NB4 (cell line): ENCODE data around the gene PRSS37.
"Not testable (repeated sequence)": the region's sequence is repeated elsewhere in the genome, so short reads cannot be mapped to it uniquely, and the experiment has no call there.

Experiments
- DNase-seq: peaks from one replicate; pipeline ENCODE4 v3.0.0; 2010; ENCODE audit warnings: low read depth
- H3K4me3 ChIP-seq: one replicate; pipeline ENCODE4 v1.5.1; 2011; ENCODE audit warnings: mild to moderate bottlenecking, low read depth, low read length, moderate library complexity
- MYC ChIP-seq: IDR thresholded peaks from 2 replicates; pipeline ENCODE4 v1.6.1; 2011; ENCODE audit warnings: low read depth, low read length
- POLR2A ChIP-seq: IDR thresholded peaks from 2 replicates; pipeline ENCODE4 v1.6.1; 2011; ENCODE audit warnings: mild to moderate bottlenecking; ENCODE audit not compliant: insufficient read length; ENCODE audit errors: extremely low read depth
- TF ChIP-seq, protein P1 (sequence below): IDR thresholded peaks from 2 replicates; pipeline ENCODE4 v1.6.1; 2011; ENCODE audit warnings: low read depth, low read length
- TF ChIP-seq, protein P2 (sequence below): IDR thresholded peaks from one replicate; pipeline ENCODE4 v1.5.1; 2012; ENCODE audit warnings: low read depth, low read length

PRSS37 gene

GRCh38 chr7:141837683-141838082 lies 3.6 kb downstream of the PRSS37 start:
- TF ChIP-seq, protein P1, sequence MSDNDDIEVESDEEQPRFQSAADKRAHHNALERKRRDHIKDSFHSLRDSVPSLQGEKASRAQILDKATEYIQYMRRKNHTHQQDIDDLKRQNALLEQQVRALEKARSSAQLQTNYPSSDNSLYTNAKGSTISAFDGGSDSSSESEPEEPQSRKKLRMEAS: no peak
- TF ChIP-seq, protein P2, sequence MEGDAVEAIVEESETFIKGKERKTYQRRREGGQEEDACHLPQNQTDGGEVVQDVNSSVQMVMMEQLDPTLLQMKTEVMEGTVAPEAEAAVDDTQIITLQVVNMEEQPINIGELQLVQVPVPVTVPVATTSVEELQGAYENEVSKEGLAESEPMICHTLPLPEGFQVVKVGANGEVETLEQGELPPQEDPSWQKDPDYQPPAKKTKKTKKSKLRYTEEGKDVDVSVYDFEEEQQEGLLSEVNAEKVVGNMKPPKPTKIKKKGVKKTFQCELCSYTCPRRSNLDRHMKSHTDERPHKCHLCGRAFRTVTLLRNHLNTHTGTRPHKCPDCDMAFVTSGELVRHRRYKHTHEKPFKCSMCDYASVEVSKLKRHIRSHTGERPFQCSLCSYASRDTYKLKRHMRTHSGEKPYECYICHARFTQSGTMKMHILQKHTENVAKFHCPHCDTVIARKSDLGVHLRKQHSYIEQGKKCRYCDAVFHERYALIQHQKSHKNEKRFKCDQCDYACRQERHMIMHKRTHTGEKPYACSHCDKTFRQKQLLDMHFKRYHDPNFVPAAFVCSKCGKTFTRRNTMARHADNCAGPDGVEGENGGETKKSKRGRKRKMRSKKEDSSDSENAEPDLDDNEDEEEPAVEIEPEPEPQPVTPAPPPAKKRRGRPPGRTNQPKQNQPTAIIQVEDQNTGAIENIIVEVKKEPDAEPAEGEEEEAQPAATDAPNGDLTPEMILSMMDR: no peak
- no peak for TF ChIP-seq POLR2A
- TF ChIP-seq MYC: no peak
- DNase-seq: no peak
- no peak overlapping the region for H3K4me3 ChIP-seq

DNA sequence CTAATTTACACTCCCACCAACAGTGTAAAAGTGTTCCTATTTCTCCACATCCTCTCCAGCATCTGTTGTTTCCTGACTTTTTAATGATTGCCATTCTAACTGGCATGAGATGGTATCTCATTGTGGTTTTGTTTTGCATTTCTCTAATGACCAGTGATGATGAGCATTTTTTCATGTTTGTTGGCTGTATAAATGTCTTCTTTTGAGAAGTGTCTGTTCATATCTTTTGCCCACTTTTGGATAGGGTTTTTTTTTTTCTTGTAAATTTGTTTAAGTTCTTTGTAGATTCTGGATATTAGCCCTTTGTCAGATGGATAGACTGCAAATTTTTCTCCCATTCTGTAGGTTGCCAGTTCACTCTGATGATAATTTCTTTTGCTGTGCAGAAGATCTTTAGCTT lies 18.9 kb downstream of the PRSS37 start:
- H3K4me3 ChIP-seq, DNase-seq: not testable (repeated sequence)

GRCh38 chr7:141820067-141820466 lies 21.2 kb downstream of the PRSS37 start:
- TF ChIP-seq, protein P1: no peak
- no peak for TF ChIP-seq MYC
- TF ChIP-seq POLR2A: no peak
- TF ChIP-seq, protein P2: no peak
- DNase-seq: no peak
- H3K4me3 ChIP-seq: no peak overlapping the region

GRCh38 chr7:141792526-141792925 lies 48.8 kb downstream of the PRSS37 start:
- TF ChIP-seq, protein P1: no peak
- no peak for TF ChIP-seq POLR2A
- TF ChIP-seq, protein P2: no peak
- TF ChIP-seq MYC: no peak
- no peak for DNase-seq
- no peak overlapping the region for H3K4me3 ChIP-seq

- TF ChIP-seq, protein P2: no peak
- TF ChIP-seq MYC: no peak
- no peak for DNase-seq
- H3K4me3 ChIP-seq: no peak within 1 kb of the TSS
Measured at GRCh38 chr7:141789917-141790316, 51.4 kb downstream of the PRSS37 start, which contains the start of gene TAS2R5. Gene TAS2R5, plus strand, starts transcription at chr7:141790217. Its CDS starts 145 bp downstream, at chr7:141790362.

DNA sequence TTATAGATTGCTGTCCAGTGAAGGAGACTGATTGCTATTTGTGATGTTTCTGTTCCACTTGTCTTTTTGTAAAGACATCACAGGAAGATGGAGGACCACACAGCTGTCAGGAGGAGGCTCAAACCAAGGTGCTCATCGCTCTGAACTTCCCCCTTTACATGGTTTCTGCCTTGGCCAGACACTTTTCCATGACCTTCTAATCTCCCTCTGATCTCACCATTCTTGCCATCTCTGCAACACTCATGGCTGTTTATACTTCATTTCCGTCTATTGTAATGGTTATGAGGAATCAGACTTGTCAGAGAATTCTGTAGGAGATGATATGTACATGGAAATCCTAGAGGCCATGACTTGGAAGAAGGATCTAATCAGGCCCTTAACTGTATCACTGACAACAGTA lies 53.0 kb downstream of the PRSS37 start:
- TF ChIP-seq POLR2A (no peak), MYC (no peak)
- TF ChIP-seq, protein P1: no peak
- TF ChIP-seq, protein P2: no peak
- no peak for DNase-seq
- no peak overlapping the region for H3K4me3 ChIP-seq
